ENCODE measurements around the gene EDA.
"Not testable (repeated sequence)": the region's sequence is repeated elsewhere in the genome, so short reads cannot be mapped to it uniquely, and the experiment has no call there.

EDA gene

DNA sequence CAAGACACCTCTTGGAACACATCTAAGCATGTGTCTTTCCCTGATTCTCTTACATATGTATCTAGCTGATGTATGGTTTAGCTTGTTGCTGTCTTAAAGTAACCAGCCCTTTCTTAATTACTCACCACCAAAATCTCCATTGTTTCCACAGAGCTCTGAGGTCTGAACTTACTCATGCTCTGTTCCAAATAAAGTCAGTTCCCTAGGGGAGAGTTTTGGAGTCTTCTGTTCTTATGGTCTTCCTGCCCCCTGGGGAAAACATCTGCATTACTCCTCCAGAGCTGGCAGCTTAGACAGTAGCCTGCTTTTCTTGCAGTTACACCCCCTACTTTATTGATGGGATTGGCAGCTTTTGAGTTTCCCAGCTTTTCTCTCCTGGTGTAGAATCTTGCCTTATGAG lies 125.8 kb downstream of the EDA start:
- no peak for DNase-seq

DNA sequence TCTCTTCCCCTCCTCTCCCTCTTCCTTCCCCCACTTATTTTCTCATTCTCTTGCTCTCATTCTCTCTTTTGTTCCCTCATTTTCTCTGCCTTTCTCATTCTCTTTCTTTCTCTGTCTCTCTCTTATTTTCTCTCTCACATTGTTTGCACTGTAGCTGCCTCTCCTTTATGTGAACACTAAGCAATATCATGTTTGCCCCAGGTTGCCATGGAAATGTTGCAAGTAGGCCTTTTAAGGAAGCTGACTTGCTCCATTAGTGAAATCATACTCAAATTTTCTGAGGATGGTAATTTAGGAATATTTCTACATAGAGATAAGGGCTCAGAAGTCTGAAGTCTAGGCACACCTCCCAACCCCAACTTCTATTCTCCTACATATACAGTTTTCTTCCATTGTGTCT lies 130.1 kb downstream of the EDA start:
- no peak for DNase-seq

DNA sequence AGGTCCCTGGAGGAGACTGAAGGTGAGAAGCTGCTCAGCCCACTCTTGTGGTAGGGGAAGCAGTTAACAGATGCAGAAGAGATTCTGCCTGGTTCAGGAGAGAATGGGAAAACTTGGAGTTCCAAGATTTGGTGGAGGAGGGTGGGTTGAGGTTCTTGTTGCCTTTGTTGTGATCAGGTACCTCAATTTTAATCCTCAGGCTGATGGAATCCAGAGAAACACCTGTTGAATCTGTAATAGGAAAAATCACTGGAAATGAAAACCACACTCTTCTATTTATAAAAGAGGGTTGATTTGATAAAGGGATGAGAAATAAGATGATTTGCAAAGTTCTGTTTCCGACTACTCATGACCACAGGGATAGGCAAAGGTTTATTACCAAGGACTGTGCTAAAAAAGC lies 132.1 kb downstream of the EDA start:
- no peak for DNase-seq

DNA sequence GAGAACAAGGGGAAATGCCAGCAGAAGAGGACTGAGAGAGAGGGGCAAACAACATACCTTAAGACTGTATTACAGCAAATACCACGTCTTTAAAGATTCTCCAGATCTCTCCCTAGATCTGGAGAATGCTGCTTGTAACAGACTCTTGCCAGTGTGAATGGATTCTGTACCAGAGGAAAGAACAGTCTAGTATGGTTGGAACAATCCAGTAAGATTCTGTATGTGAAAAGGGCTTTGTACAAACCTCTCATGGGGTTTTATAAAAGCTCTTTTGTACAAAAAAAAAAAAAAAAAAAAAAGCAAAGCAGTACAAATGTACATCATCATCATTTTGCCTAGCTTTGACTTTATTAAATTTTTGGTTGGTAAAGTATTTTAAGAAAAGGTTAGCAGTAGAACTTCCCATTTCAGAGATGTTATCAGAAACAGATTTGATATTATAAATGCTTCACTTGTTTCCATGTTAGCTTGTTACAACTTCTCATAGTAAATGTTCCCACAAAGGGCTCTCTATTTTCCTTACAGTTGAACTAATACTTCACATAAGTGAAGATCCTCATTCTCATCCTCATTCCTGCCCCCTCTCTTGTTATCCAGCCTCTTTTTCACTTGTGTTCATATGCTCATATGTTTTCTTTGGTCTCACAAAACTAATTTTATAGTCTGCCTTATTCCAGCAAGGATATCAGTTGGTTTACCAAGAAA lies 144.2 kb downstream of the EDA start:
- no peak for DNase-seq

DNA sequence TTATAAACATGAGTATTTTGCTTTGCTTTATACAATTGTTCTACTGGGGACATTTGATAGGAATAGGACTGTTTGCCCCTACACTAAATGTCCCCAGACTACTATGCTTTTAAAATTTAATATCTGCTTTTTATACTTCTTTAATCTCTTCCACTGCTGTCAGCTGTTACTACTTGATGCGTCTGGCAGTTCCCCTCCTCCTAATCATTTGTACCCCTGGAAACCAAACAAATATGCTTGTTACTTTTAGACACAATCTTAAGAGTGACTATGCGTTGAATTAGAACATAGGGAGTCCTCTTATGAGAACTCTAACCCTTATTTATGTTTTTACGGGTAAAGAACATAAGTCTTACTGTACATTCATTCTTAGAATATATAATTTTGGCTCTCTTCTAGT lies 145.7 kb downstream of the EDA start:
- no peak for DNase-seq

DNA sequence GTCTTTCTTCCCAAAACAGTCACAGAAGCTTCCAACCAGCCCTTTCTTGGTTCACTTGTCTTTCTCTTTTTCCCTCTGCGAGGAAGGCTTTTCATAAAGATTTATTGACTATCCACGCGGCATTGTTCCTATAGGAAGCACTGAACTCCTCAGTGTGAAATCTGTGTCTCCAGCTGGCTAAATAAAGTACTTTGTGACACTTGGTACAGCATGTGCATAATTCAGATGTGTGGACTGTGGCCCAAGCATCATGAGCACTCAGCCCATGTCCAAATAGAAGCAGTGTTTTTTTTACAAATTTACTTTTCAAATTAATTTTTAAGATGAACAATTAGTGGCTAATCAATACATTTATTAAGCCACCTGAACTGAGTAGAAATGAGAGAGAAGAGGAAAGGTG lies 146.4 kb downstream of the EDA start:
- DNase-seq, result no peak

DNA sequence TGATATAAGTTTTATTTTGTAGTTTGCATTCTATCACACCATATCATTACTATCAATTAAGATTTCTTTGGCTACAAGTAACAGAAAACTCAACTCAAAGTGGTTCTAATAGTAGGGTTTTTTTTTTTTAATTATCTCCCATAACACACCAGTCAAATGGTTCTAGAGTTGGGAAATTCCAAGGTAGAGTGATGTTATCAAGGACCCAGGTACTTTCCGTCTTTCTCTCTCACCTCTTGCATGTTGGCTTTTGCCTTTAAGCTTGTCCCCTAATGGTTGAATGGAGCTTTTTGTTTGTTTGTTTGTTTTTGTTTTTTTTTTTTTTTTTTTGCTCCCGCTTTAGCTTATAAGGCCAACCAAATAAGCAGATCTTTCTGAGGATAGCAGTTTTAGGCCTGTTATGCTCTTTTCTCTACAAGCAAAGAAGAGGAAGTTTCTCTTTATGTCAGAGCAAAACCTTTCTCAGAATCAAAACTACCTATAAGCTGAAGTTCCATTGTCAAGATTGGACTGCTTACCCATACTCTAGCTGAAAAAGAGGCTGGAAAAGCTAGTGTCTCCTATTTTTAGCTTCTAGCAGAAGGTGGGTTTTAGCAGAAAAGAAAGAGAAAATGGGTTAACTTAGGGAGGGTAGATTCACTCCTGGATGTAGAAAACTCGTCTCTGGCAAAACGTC lies 177.5 kb downstream of the EDA start:
- no peak for DNase-seq

DNA sequence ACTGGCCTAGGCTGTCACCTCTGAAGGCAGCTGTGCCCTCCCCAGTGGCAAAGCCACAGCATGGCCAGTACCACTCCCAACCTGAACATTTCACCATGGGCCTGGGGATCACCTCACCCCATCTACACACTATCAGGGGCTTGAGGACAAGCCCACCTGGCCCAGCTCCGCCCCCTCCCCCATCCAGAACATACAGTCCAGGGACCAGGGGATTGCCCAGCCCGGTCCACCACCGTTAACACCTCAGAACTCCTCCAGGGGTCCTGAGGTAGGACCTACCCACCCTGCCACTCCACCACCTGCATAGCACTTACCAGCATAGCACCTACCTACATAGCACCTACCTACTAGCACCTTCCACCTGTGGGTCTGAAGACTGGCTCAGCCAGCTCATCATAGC lies 179.8 kb downstream of the EDA start:
- no peak for DNase-seq

DNA sequence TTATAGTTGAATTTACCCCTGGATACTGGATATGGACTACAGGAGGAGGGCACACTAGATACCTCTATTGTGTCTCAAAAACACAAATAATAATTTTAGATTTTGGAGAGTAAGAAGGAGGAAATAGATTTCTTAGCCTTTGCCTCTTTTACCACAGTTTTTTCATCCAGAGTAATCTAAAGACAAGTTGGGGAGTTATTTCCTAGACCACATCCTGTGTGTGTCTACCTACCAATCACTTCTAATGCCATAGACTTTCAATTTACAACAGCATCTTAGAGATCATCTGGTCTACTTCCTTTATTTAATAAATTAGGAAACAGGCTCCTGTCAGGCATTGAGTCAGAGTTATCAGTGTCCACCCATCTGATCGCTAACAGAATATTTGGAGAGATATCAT lies 191.5 kb downstream of the EDA start:
- no peak for DNase-seq

DNA sequence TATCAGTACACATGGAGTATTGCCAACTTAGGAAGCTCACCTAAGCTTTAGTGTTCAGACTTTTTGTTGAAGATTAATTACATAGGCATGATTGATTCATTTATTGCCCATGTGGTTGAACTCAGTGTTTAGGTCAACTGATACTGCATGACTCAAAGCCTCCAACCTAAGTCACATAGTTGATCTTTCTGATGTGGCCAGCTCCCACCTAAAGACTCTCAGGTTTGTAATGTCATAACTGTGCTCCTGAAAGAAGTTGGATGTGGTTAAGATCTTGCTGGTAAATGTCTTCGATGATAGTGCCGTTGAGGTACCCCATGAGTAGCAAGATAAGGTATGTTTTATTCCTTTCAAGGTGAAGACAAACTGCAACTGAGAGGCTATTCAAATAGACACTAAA lies 192.5 kb downstream of the EDA start:
- DNase-seq, result no peak

DNA sequence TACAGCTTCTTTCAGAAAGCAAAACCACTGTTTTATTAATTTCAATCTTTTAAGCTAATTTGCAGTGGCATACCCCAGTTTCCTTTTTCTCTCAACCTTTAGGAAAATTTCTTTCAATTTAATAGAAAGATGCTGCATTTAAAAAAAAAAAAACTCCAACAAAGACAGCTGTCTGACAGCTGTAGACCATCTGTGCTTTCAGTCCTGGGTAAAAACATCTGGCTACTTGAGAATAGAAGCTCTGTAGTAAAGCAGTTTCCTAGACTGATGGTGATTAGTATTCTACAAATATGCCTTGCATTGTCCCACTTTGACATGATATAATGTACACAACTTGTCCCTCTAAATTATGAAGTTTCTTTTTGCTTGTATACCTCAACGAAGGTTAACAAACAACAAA lies 197.8 kb downstream of the EDA start:
- no peak for DNase-seq

DNA sequence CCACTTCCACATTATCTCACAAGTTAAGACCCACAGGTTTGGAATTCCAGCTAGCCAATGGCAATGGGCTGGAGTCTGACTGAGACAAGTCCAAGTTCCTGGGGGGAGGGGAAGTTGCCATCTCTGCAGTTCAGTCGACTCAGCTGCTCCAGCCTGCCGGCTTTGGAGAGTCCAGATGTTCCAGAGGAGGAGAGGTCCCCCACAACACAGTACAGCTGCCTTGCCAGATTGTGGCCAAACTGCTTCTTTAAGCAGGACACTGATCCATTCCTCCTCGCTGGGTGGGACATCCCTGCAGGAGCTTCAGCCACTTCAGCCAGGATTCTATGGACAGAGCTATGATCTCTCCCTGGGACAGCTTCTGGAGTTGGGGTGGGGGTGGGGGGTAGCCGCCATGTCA lies 199.2 kb downstream of the EDA start:
- no peak for DNase-seq

DNA sequence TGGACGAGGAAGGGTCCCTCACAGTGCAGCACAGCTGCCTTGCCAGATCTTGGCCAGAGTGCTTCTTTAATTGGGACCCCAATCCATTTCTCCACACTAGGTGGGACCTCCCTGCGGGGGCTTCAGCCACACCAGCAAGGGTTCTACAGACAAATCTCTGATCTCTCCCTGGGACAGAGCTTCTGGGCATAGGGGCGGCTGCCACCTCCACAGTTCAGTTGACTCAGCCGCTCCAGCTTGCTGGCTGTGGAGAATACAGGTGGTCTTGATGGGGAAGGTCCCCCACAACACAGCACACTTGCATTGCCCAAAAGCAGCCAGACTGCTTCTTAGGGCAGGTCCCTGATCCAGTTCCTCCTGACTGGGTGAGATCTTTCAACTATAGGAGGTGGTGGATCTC lies 199.6 kb downstream of the EDA start:
- no peak for DNase-seq

DNA sequence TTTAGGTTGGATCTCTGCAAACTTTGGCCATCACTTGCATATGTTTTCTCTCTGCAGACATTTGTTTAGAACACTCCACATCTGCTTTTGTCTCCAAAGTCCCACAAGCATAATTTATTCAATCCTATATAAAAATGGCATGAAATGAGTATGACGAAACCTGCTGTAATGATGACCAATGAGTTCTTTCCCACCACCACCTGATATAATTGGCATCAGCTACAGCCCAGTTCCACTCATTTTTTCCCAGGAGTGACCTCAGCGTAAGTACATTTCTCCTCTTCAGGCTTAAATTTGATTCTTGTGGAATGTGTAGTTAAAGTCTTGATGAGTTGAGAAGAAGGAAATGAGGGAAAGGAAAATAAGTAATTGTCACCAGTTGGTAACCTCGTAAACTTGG lies 228.7 kb downstream of the EDA start:
- no peak for DNase-seq

DNA sequence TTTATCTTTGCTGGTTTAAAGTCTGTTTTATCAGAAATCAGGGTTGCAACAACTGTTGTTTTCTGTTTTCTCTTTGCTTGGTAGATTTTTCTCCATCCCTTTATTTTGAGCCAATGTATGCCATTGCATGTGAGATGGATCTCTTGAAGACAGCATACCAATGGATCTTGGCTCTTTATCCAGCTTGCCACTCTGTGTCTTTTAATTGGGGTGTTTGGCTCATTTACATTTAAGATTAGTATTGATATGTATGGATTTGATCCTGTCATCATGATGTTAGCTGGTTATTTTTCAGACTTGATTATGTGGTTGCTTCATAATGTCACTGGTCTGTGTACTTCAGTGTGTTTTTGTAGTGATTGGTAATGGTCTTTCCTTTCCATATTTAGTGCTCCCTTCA lies 244.1 kb downstream of the EDA start:
- DNase-seq, result not testable (repeated sequence)

DNA sequence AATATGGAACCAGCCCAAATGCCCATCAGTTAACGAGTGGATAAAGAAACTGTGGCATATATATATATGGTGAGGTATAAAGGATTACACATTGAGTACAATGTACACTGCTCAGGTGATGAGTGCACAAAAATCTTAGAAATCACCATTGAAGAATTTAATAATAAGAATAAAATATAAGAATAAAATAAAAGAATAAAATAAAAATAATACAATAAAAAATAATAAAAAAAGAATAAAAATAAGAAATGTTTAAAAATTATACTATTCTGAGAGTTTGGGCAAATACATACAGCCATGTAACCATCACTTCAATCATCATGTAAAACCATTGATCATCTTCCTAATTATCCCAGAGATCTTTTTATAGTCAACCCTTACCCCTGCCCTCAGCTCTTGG lies 260.3 kb downstream of the EDA start:
- no peak for DNase-seq

DNA sequence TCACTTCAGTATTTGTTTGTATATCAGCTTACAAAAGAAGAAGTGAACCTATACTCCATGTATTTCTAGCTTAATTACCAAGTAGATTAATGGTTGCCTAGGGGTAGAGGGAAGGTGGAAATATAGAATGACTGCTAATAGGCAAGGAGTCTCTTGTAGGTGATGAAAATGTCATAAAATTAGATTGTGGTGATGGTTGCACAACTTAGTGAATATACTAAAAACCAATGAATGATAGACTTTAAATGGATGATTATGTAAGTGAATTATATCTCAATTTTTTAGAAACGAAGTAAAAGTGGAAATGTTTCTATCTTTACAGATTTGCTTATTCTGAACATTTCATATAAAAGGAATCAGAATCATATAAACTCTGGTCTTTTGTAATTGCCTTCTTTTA lies 268.3 kb downstream of the EDA start:
- no peak for DNase-seq

DNA sequence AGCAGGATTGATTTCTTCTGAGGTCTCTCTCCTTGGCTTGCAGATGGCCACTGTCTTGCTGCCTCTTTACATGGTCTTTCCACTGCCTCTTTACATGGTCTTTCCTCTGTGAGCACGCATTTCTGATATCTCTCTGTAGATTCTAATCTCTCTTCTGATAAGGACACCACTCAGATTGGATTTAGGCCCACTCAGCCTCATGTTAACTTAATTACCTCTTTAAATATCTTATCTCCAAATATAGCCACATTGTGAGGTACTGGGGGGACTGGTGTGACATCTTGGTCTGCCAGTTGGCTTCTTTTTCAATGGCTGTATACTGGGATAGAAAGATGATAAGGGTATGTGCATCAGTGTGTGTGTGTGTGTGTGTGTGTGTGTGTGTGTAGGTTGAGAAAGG lies 280.1 kb downstream of the EDA start:
- DNase-seq, result no peak

DNA sequence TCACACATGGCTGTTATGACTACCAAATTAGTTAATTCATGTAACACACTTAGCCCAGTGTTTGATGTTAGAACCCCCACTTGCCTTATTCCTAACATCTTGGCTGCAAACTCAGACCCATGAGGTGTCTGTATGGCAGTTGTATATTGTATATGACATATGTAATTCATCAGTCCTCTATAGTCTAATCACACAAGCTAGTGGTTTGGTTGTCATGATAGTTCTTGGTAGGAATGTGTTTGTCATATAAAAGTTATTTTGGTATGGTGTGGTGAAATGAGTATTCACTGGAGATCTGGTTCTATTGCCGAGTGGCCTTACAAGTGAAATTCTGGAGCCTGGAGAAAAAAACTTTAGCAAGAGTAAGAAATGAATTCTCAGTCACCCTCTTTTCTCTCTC lies 284.6 kb downstream of the EDA start:
- no peak for DNase-seq

DNA sequence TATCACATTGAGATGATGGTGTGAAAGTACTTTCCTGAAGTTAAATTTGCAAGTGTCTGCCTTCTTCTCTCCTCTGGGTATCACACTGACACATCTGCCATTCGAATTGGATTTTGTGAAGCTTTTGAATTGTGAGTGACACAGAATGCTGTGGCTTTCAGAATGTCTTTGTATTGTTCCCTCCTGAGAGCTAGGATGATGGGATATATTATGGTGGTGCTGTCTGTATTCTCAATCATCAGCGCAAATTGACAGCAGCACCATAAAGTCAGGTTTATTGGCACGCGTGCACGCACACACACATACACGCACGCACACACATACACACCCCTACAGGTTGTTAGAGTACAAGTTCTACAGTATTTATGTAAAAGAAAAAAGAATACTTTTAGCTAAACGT lies 290.5 kb downstream of the EDA start:
- no peak for DNase-seq

DNA sequence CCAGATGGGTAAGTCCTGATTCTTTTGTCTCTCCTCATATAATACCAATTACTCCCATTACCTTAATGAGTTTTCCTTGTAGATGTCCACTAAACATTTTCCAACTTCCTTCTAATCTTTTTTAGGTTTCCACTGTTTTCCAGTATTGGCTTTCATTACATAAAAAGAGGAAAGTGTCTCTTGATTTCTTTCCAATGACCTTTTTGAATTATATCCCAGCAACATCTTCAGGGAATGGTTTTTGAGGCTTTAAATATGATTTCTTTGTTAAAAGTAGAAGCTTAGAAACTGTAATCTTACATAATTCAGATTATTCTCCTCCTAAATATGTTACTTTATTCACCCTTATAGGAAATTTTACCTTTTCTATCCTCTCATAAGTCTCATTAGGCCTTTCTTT lies 298.9 kb downstream of the EDA start:
- DNase-seq, result no peak

DNA sequence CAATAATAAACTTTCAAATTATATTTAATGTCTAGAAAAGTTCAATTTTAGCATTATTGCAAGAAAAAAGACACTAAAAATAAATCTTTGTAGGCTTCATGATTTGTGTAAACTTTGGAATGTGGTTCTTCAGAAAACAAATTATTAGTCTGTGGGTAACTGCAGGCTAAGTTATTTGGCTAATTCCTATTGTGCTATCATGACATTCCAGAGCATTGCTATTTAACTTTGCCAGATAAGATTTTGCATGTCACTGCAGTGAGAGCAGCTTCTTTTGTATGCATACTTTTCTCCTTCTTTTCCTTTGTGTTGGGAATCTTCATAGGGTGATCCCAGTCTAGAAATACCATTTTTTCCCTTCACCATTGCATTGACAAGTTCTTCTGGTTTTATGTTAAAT lies 303.8 kb downstream of the EDA start:
- DNase-seq, result no peak

DNA sequence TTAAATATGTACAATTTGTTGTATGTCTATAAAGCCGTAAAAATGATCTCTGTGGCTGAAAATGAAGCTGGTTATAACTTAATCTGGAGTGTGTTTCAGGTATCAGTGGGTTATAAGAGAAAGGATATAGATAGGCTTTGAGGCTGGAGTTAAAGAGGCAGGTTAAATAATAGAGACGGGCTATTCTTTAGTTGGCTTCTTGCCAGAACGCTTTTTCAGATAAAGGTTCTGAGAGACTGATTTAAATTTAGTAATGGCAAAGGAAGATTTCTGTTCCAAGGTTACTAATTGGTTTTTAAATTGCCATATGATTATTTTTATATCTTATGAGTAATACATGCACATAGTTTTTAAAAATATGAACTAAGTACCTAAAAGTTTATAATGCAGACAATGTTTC lies 316.4 kb downstream of the EDA start:
- no peak for DNase-seq
